ENCODE results near the gene SFXN4. TPM values are rescaled to one million over a fixed set of nuclear protein-coding genes. Genes with fewer than 3 reads are reported as not detected.
"Not testable (repeated sequence)": the region's sequence is repeated elsewhere in the genome, so short reads cannot be mapped to it uniquely, and the experiment has no call there.

Gene SFXN4
- total and polyA plus RNA-seq, 10 donors, result 13.3 to 68.3 (median 24.8) TPM

DNA sequence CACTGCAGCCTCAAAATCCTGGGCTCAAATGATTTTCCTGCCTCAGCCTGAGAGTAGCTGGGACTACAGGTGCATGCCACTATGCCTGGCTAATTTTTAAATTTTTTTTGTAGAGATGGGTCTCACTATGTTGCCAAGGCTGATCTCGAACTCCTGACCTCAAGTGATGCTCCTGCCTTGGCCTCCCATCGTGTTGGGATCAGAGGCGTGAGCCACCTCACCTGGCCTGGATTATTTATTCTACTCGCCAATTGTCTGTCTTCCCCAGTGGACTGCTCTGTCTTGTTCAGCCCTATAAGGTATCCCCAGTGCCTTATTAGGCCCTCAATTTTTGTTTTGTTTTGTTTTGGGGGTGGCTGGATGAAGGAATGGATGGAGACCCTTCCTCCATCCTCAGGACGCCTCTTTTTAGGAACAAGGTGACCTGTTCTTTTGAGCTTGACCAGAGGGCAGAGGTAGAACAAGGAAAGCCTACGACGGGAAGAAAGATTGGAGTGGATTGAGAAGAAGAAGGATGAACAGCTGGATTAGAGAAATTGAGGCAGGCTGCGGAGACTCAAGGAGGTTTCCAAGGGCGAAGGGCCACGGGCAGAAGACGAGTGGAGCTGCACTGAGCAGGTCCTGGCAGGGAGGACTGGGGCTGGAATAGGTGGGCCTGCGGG lies 62.1 kb downstream of the SFXN4 start:
- H3K4me3 ChIP-seq, result peak overlapping the region in 3 of 8 donors; percentile 96 to 98 (median 96)

DNA sequence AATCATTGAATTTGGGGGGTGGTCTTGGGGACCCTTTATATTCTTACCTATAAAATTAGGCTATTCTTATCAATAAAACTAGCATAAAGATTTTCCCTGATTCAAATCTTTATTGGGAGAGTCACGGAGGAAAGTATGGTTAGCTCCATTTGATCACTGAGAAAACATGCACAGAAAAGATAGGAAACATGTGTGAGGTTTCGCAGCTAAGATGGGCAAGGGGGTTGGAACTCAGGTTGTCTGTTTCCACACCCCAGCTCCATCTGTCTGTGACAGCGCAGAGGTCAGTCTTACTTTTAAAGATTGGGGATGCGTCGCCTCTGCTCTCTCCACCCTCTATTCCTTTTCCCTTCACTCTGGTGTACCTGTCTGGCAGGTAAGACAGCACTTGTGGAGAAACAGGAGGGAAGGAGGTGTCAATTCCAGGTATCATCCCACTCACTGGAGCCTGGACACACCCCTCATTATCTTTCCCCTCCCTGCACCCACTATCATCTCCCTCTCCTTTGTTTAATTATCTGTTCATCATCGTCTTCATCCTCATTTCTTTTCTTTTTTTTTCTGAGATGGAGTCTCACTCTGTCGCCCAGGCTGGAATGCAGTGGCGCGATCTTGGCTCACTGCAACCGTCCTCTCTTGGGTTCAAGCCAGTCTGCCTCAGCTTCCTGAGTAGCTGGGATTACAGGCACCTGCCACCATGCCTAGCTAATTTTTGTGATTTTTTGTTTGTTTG lies 64.0 kb downstream of the SFXN4 start:
- H3K9me3 ChIP-seq, result no peaks in the 10 kb centered on the region
- peak; percentile 6 for DNase-seq
- H3K27me3 ChIP-seq (replicated peaks in 1 of 7), result no peaks in the 10 kb centered on the region
- H3K4me3 ChIP-seq, result no peak overlapping the region
- no peaks in the 10 kb centered on the region for H3K36me3 ChIP-seq
- WGBS, 5 donors, result 76 to 91% (median 81%) methylated on average over 10 of the region's 10 CpGs
- peak overlapping the region in 2 of 8 donors; percentile 60 to 62 for H3K27ac ChIP-seq
- intact Hi-C loops (cut with DNase I; ENCODE audit: low total_unique reads), result no loop called here
- TF ChIP-seq POLR2A (IDR thresholded peaks at IDR 0.05) (no peak), POLR2AphosphoS5 (IDR thresholded peaks at IDR 0.05) (no peak)
- TF ChIP-seq, protein P1, sequence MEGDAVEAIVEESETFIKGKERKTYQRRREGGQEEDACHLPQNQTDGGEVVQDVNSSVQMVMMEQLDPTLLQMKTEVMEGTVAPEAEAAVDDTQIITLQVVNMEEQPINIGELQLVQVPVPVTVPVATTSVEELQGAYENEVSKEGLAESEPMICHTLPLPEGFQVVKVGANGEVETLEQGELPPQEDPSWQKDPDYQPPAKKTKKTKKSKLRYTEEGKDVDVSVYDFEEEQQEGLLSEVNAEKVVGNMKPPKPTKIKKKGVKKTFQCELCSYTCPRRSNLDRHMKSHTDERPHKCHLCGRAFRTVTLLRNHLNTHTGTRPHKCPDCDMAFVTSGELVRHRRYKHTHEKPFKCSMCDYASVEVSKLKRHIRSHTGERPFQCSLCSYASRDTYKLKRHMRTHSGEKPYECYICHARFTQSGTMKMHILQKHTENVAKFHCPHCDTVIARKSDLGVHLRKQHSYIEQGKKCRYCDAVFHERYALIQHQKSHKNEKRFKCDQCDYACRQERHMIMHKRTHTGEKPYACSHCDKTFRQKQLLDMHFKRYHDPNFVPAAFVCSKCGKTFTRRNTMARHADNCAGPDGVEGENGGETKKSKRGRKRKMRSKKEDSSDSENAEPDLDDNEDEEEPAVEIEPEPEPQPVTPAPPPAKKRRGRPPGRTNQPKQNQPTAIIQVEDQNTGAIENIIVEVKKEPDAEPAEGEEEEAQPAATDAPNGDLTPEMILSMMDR (IDR thresholded peaks at IDR 0.05 in 8 of 11, conservative IDR thresholded peaks at IDR 0.05 in 3 of 11), result no peak
- peaks cover 5 to 36% (median 17%) of the 10 kb centered on the region in 6 donors for H3K4me1 ChIP-seq

More for the DNA sequence above, 62.1 kb downstream of the SFXN4 start:
- peaks cover 5 to 53% (median 19%) of the 10 kb centered on the region in 6 donors for H3K4me1 ChIP-seq
- no peaks in the 10 kb centered on the region for H3K27me3 ChIP-seq (replicated peaks in 1 of 7)
- H3K27ac ChIP-seq, result peak overlapping the region in 6 of 8 donors; percentile 33 to 92 (median 88)
- no peak for TF ChIP-seq POLR2AphosphoS5 (IDR thresholded peaks at IDR 0.05)
- no peak for TF ChIP-seq POLR2A (IDR thresholded peaks at IDR 0.05)
- TF ChIP-seq, protein P1 (IDR thresholded peaks at IDR 0.05 in 8 of 11, conservative IDR thresholded peaks at IDR 0.05 in 3 of 11), result no peak
- WGBS, 5 donors, result 60 to 72% (median 67%) methylated on average over 12 of the region's 12 CpGs
- intact Hi-C loops (cut with DNase I; ENCODE audit: low total_unique reads), result no loop called here
- DNase-seq, result peak; percentile 68
- no peaks in the 10 kb centered on the region for H3K9me3 ChIP-seq
- H3K36me3 ChIP-seq, result peaks cover 0 to 8% (median 4%) of the 10 kb centered on the region in 6 donors

DNA sequence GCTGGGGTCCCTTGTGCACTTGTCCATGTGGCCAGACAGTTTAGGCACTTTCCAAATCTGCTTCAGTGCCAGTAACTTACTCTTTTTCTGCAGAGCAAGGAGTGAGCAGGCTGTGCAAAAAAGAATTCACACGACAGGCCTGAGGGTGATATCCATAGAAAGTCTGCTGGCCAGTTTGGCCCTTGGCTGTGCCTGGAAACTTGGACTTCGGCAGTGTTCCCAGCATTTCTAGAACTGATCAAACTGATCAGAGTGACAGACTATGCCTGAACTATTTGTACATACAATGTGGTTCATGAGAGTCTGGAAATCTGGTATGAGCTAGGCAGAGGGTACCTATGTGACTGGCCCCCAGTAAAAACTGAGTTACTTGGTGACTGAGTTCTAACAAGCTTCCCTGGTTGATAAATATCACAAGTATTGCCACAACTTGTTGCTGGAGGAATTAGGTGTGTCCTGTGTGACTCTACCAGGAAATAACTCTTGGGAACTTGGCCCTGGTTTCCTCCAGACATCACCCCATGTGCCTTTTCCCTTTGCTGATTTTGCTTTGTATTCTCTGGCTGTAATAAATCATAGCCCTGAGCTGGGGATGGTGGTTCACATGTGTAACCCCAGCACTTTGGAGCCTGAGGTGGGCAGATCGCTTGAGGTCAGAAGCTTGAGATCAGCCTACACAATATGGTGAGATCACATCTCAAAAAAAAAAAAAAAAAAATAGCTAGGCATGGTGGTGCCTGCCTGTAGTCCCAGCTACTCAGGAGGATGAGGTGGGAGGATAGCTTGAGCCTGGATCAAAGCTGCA lies 64.9 kb downstream of the SFXN4 start:
- H3K27ac ChIP-seq, result peak overlapping the region in 6 of 8 donors; percentile 13 to 62 (median 50)
- DNase-seq, result peak; percentile 27
- intact Hi-C loops (cut with DNase I; ENCODE audit: low total_unique reads), result no loop called here
- 63 to 82% (median 72%) methylated on average over 3 of the region's 3 CpGs for WGBS, 5 donors
- no peaks in the 10 kb centered on the region for H3K9me3 ChIP-seq
- TF ChIP-seq POLR2AphosphoS5 (IDR thresholded peaks at IDR 0.05), result peak in 1 of 3 donors; percentile 35
- TF ChIP-seq POLR2A (IDR thresholded peaks at IDR 0.05), result no peak
- H3K36me3 ChIP-seq, result no peaks in the 10 kb centered on the region
- peaks cover 5 to 27% (median 14%) of the 10 kb centered on the region in 6 donors for H3K4me1 ChIP-seq
- H3K4me3 ChIP-seq, result no peak overlapping the region
- no peaks in the 10 kb centered on the region for H3K27me3 ChIP-seq (replicated peaks in 1 of 7)

DNA sequence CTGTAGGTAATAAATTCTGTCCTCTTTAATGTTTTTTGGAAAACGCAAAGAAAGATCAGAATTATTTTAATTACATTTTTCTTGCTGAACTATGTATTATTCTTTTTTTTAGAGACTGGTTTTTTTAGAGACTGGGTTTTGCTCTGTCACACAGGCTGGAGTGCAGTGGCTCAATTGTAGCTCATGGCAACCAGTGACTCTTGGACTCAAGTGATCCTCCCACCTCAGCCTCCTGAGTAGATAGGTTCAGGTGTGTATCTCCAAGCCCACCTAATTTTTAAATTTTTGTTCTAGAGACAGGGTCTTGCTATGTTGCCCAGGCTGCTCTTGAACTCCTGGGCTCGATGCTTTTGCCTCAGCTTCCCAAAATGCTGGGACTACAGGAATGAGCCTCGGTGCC lies 66.9 kb downstream of the SFXN4 start:
- no peak overlapping the region for H3K4me3 ChIP-seq
- WGBS, 5 donors, result 92 to 97% (median 93%) methylated on average over 3 of the region's 3 CpGs
- TF ChIP-seq POLR2AphosphoS5 (IDR thresholded peaks at IDR 0.05) (no peak), POLR2A (IDR thresholded peaks at IDR 0.05) (no peak)
- TF ChIP-seq, protein P1 (IDR thresholded peaks at IDR 0.05 in 8 of 11, conservative IDR thresholded peaks at IDR 0.05 in 3 of 11), result no peak
- no peaks in the 10 kb centered on the region for H3K27me3 ChIP-seq (replicated peaks in 1 of 7)
- no peaks in the 10 kb centered on the region for H3K9me3 ChIP-seq
- no peak overlapping the region for H3K27ac ChIP-seq
- peak; percentile 7 for DNase-seq
- intact Hi-C loops (cut with DNase I; ENCODE audit: low total_unique reads), result no loop called here
- H3K36me3 ChIP-seq, result no peaks in the 10 kb centered on the region
- peaks cover 0 to 15% (median 2%) of the 10 kb centered on the region in 6 donors for H3K4me1 ChIP-seq

DNA sequence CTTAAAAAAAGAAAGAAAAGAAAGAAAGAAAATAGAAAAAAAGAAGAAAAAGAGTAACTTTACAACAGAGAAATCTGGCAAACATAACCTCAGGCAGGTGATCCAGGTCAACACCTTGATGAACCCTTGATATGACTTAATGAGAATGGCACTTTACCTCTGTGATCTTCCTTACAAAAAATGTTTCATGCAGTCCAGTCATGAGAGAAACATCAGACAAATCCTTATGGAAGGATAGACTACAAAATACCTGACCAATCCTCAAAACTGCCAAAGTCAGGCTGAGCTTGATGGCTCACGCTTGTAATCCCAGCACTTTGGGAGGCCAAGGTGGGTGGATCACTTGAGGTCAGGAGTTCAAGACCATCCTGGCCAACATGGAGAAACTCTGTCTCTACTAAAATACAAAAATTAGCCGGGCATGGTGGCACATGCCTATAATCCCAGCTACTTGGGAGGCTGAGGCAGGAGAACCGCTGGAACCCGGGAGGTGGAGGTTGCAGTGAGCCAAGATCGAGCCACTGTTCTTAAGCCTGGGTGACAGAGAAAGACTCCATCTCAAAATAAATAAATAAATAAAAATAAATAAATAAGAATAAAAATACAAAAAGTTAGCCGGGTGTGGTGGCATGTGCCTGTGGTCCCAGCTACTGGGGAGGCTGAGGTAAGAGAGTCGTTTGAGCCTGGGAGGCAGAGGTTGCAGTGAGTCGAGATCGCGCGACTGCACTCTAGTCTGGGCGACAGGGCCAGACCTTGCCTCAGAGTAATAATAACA lies 68.7 kb downstream of the SFXN4 start:
- peaks cover 0 to 15% (median 2%) of the 10 kb centered on the region in 6 donors for H3K4me1 ChIP-seq
- H3K4me3 ChIP-seq; intact Hi-C loops (cut with DNase I; ENCODE audit: low total_unique reads); H3K9me3 ChIP-seq; H3K36me3 ChIP-seq; H3K27me3 ChIP-seq (replicated peaks in 1 of 7); H3K27ac ChIP-seq: not testable (repeated sequence)
- peak; percentile 45 for DNase-seq
- 93 to 97% (median 94%) methylated on average over 12 of the region's 12 CpGs for WGBS, 5 donors

Measured in spleen (tissue), 11 donors.